DND-41 (cell line): ENCODE results near the gene LRRIQ1.

ENCODE experiments used
- ATAC-seq: fragments of 200-7000 bp; cut with Tn5 transposase; 3 replicates; pipeline ENCODE4 v1.9.1; 2021; ENCODE audit warnings: low read depth; ENCODE audit not compliant: insufficient read depth
- DNase-seq: peaks from one replicate; pipeline ENCODE4 v3.0.0-alpha.2; 2020
- H2AFZ ChIP-seq: 2 replicates; pipeline ENCODE4 v1.6.0; 2012; ENCODE audit warnings: low read depth, low read length
- H3K27ac ChIP-seq: 2 replicates; pipeline ENCODE4 v1.5.1; 2012; ENCODE audit warnings: low read length, inconsistent platforms
- H3K27me3 ChIP-seq: fragments of 200-600 bp; sonication (generic); 2 replicates; pipeline ENCODE4 v1.6.0; 2012; ENCODE audit warnings: low read length, mild to moderate bottlenecking, inconsistent platforms; ENCODE audit not compliant: insufficient read depth, poor library complexity
- H3K36me3 ChIP-seq: 2 replicates; pipeline ENCODE4 v1.5.1; 2012; ENCODE audit warnings: low read length, inconsistent platforms; ENCODE audit not compliant: insufficient read depth
- H3K4me1 ChIP-seq: 2 replicates; pipeline ENCODE4 v1.5.1; 2012; ENCODE audit warnings: mild to moderate bottlenecking, low read length; ENCODE audit not compliant: insufficient read depth
- H3K4me2 ChIP-seq: 2 replicates; pipeline ENCODE4 v1.6.0; 2012; ENCODE audit warnings: mild to moderate bottlenecking, moderate library complexity, low read length, inconsistent platforms; ENCODE audit not compliant: insufficient read depth
- H3K4me3 ChIP-seq, 2 experiments: fragments of 200-600 bp in 1 of 2; shearing (Covaris generic) in 1 of 2; 2 replicates each; pipeline ENCODE4 v1.5.1; 2012 to 2016; ENCODE audit warnings: inconsistent platforms in 2 of 2, low read length in 2 of 2, mild to moderate bottlenecking in 2 of 2, low read depth in 1 of 2, moderate library complexity in 1 of 2
- H3K79me2 ChIP-seq: 2 replicates; pipeline ENCODE4 v1.6.0; 2012; ENCODE audit warnings: low read length, inconsistent platforms; ENCODE audit not compliant: insufficient read depth
- H3K9ac ChIP-seq: 2 replicates; pipeline ENCODE4 v1.6.0; 2012; ENCODE audit warnings: low read depth, mild to moderate bottlenecking, inconsistent platforms, low read length, moderate library complexity
- H3K9me3 ChIP-seq: 2 replicates; pipeline ENCODE4 v1.5.1; 2012; ENCODE audit warnings: low read length, moderate library complexity, mild to moderate bottlenecking, inconsistent platforms; ENCODE audit not compliant: insufficient read depth, severe bottlenecking
- H4K20me1 ChIP-seq: 2 replicates; pipeline ENCODE4 v1.6.0; 2012; ENCODE audit warnings: low read length; ENCODE audit not compliant: insufficient read depth
- CTCF ChIP-seq: IDR thresholded peaks from 2 replicates; pipeline ENCODE4 v1.5.1; 2012; ENCODE audit warnings: borderline replicate concordance, low read length, moderate library complexity, mild to moderate bottlenecking; ENCODE audit not compliant: poor library complexity, severe bottlenecking; ENCODE audit errors: extremely low read depth
- EZH2 ChIP-seq: IDR thresholded peaks from 3 replicates; pipeline ENCODE4 v1.6.1; 2012; ENCODE audit warnings: borderline replicate concordance, low read depth, mild to moderate bottlenecking, moderate library complexity, low read length, inconsistent platforms; ENCODE audit not compliant: severe bottlenecking

The LRRIQ1 gene

GRCh38 chr12:85281636-85282312 lies 245.6 kb downstream of the LRRIQ1 start:
- ATAC-seq, result no peak
- Histone ChIP-seq H3K79me2 (no peaks in the 10 kb centered on the region), H2AFZ (no peak overlapping the region), H3K27ac (no peak overlapping the region), H3K27me3 (no peaks in the 10 kb centered on the region), H3K4me1 (no peaks in the 10 kb centered on the region), H3K36me3 (no peaks in the 10 kb centered on the region), H3K9ac (no peak overlapping the region), H3K9me3 (no peaks in the 10 kb centered on the region), H4K20me1 (no peaks in the 10 kb centered on the region), H3K4me2 (no peak overlapping the region), H3K4me3 (no peak overlapping the region)
- no peak for DNase-seq
- no peak for TF ChIP-seq CTCF
- no peak for TF ChIP-seq EZH2

GRCh38 chr12:85283560-85283959 lies 247.4 kb downstream of the LRRIQ1 start:
- Histone ChIP-seq H3K9me3 (no peaks in the 10 kb centered on the region), H4K20me1 (no peaks in the 10 kb centered on the region), H3K4me3 (no peak overlapping the region), H3K4me2 (no peak overlapping the region), H3K27me3 (no peaks in the 10 kb centered on the region), H3K36me3 (no peaks in the 10 kb centered on the region), H3K27ac (no peak overlapping the region), H3K79me2 (no peaks in the 10 kb centered on the region), H3K4me1 (no peaks in the 10 kb centered on the region), H3K9ac (no peak overlapping the region), H2AFZ (no peak overlapping the region)
- TF ChIP-seq CTCF, result no peak
- no peak for TF ChIP-seq EZH2
- ATAC-seq (no peak), DNase-seq (no peak)
